H1 (cell line): ENCODE results near the gene MRPS2. TPM values are rescaled to one million over a fixed set of nuclear protein-coding genes. Genes with fewer than 3 reads are reported as not detected.
A peak's percentile ranks its signal among the peaks of the same experiment; 100 is the strongest.

Experiments used
- CTCF ChIA-PET: fragments of 300-600 bp; sonication (Branson Sonifier 250); formaldehyde crosslinking; loops from one replicate; lab custom pipeline; 2021; ENCODE audit not compliant: partially characterized antibody; lab: Charles Lee
- POLR2A ChIA-PET: fragments of 300-600 bp; sonication (Branson Sonifier 250); formaldehyde crosslinking; loops from one replicate; lab custom pipeline; 2021; ENCODE audit warnings: inconsistent platforms; ENCODE audit not compliant: partially characterized antibody; lab: Charles Lee
- DNase-seq, 2 experiments: peaks; one replicate each; pipeline versions ENCODE4 v3.0.0 to v3.0.0-alpha.2; 2010 to 2022; ENCODE audit warnings: low spot score in 2 of 2, low read depth in 1 of 2, mixed read lengths in 1 of 2
- FAIRE-seq: peaks from 2 replicates; lab custom pipeline; 2011; peaks lifted over from hg19 to GRCh38; lab: Jason Lieb, UNC
- H2AFZ ChIP-seq: 2 replicates; pipeline ENCODE4 v1.8.1; 2012; ENCODE audit warnings: low read length, inconsistent platforms
- H2AK5ac ChIP-seq: 2 replicates; pipeline ENCODE4 v1.6.1; 2013; ENCODE audit warnings: low read depth, low read length
- H2BK120ac ChIP-seq: replicated peaks from 2 replicates; pipeline ENCODE3; 2013; ENCODE audit warnings: low read depth, low read length, inconsistent platforms
- H2BK12ac ChIP-seq: 2 replicates; pipeline ENCODE4 v1.6.1; 2013; ENCODE audit warnings: low read depth, low read length
- H2BK15ac ChIP-seq: 2 replicates; pipeline ENCODE4 v1.6.1; 2013; ENCODE audit warnings: low read length
- H2BK20ac ChIP-seq: 2 replicates; pipeline ENCODE4 v1.6.1; 2013; ENCODE audit warnings: low read length
- H2BK5ac ChIP-seq: 2 replicates; pipeline ENCODE4 v1.6.1; 2013; ENCODE audit warnings: low read depth, low read length
- H3K14ac ChIP-seq: 2 replicates; pipeline ENCODE4 v1.6.1; 2013; ENCODE audit warnings: inconsistent platforms; ENCODE audit not compliant: insufficient read length
- H3K18ac ChIP-seq: 2 replicates; pipeline ENCODE4 v1.6.1; 2013; ENCODE audit warnings: low read length; ENCODE audit errors: extremely low read depth
- H3K23ac ChIP-seq: 2 replicates; pipeline ENCODE4 v1.6.1; 2013; ENCODE audit warnings: inconsistent platforms; ENCODE audit not compliant: insufficient read length
- H3K23me2 ChIP-seq: 2 replicates; pipeline ENCODE4 v1.6.1; 2013; ENCODE audit warnings: low read depth, low read length
- H3K27ac ChIP-seq: 2 replicates; pipeline ENCODE4 v1.6.1; 2011; ENCODE audit warnings: low read depth, low read length, inconsistent platforms
- H3K27me3 ChIP-seq, 4 experiments: replicated peaks in 1 of 4; 1 replicate in 1 of 4; 2 replicates in 3 of 4; pipeline versions ENCODE4 v1.6.1 to v1.8.1; 2011 to 2013; ENCODE audit warnings: low read length in 3 of 4, mild to moderate bottlenecking in 3 of 4, inconsistent platforms in 2 of 4, mixed read lengths in 2 of 4, moderate library complexity in 1 of 4; ENCODE audit not compliant: control insufficient read depth in 3 of 4, insufficient read depth in 3 of 4; ENCODE audit errors: extremely low read depth in 1 of 4
- H3K36me3 ChIP-seq, 4 experiments: 2 replicates each; pipeline versions ENCODE4 v1.6.1 to v1.8.1; 2011 to 2013; ENCODE audit warnings: mild to moderate bottlenecking in 4 of 4, low read length in 3 of 4, moderate library complexity in 2 of 4, control low read depth in 1 of 4, inconsistent platforms in 1 of 4; ENCODE audit not compliant: insufficient read depth in 4 of 4, control insufficient read depth in 2 of 4
- H3K4ac ChIP-seq: replicated peaks from 2 replicates; pipeline ENCODE3; 2013; ENCODE audit warnings: low read length, low read depth, mixed read lengths, inconsistent platforms; ENCODE audit not compliant: insufficient read length
- H3K4me1 ChIP-seq, 4 experiments: replicated peaks in 1 of 4; 1 replicate in 1 of 4; 2 replicates in 3 of 4; pipeline versions ENCODE4 v1.6.1 to v1.8.1; 2011 to 2013; ENCODE audit warnings: low read length in 3 of 4, inconsistent platforms in 2 of 4, mixed read lengths in 1 of 4; ENCODE audit not compliant: insufficient read depth in 4 of 4, control insufficient read depth in 3 of 4
- H3K4me2 ChIP-seq, 2 experiments: 2 replicates each; pipeline versions ENCODE4 v1.6.1 to v1.8.1; 2011 to 2013; ENCODE audit warnings: low read depth in 2 of 2, low read length in 2 of 2, control low read depth in 1 of 2, inconsistent platforms in 1 of 2, mild to moderate bottlenecking in 1 of 2; ENCODE audit not compliant: insufficient read depth in 1 of 2
- H3K4me3 ChIP-seq, 4 experiments: fragments of 200-600, 300-600 bp in 1 of 4; sonication (generic), shearing (Covaris generic), sonication (Bioruptor Twin) in 1 of 4; 2 replicates each; pipeline versions ENCODE4 v1.5.1 to v1.8.1; 2011 to 2016; ENCODE audit warnings: low read length in 4 of 4, low read depth in 3 of 4, control low read depth in 2 of 4, inconsistent platforms in 2 of 4, mild to moderate bottlenecking in 2 of 4, mixed read lengths in 1 of 4, moderate library complexity in 1 of 4; ENCODE audit not compliant: insufficient read depth in 2 of 4; ENCODE audit errors: extremely low read depth in 1 of 4
- H3K56ac ChIP-seq: replicated peaks from 2 replicates; pipeline ENCODE3; 2013; ENCODE audit warnings: low read depth, mild to moderate bottlenecking, mixed read lengths, low read length, inconsistent platforms; ENCODE audit not compliant: insufficient read length
- H3K79me1 ChIP-seq: 2 replicates; pipeline ENCODE4 v1.6.1; 2013; ENCODE audit warnings: low read depth, low read length, control low read depth
- H3K79me2 ChIP-seq, 2 experiments: 2 replicates each; pipeline versions ENCODE4 v1.6.1 to v1.8.1; 2012 to 2013; ENCODE audit warnings: low read length in 2 of 2, mild to moderate bottlenecking in 2 of 2, inconsistent platforms in 1 of 2; ENCODE audit not compliant: insufficient read depth in 2 of 2, control insufficient read depth in 1 of 2
- H3K9ac ChIP-seq, 4 experiments: replicated peaks in 1 of 4; 1 replicate in 1 of 4; 2 replicates in 3 of 4; pipeline versions ENCODE4 v1.6.1 to v1.8.1; 2011 to 2013; ENCODE audit warnings: low read depth in 3 of 4, low read length in 3 of 4, control low read depth in 2 of 4, mild to moderate bottlenecking in 2 of 4, moderate library complexity in 2 of 4, inconsistent platforms in 1 of 4; ENCODE audit errors: extremely low read depth in 1 of 4
- H3K9me3 ChIP-seq, 2 experiments: 2 replicates each; pipeline versions ENCODE4 v1.6.1 to v1.8.1; 2012 to 2013; ENCODE audit warnings: mild to moderate bottlenecking in 2 of 2, moderate library complexity in 2 of 2, control low read depth in 1 of 2, inconsistent platforms in 1 of 2, low read depth in 1 of 2, low read length in 1 of 2, mixed read lengths in 1 of 2; ENCODE audit not compliant: insufficient read depth in 2 of 2
- H4K20me1 ChIP-seq, 2 experiments: replicated peaks in 1 of 2; 2 replicates each; pipeline versions ENCODE3 to v1.8.1; 2011 to 2013; ENCODE audit warnings: inconsistent platforms in 2 of 2, low read length in 2 of 2, mild to moderate bottlenecking in 1 of 2; ENCODE audit not compliant: insufficient read depth in 2 of 2, control insufficient read depth in 1 of 2
- H4K5ac ChIP-seq: 2 replicates; pipeline ENCODE4 v1.6.1; 2013; ENCODE audit warnings: low read length, low read depth, mixed read lengths, inconsistent platforms; ENCODE audit not compliant: insufficient read length
- H4K8ac ChIP-seq: 2 replicates; pipeline ENCODE4 v1.8.0; 2013; ENCODE audit warnings: mild to moderate bottlenecking, moderate library complexity, low read length, inconsistent platforms; ENCODE audit not compliant: insufficient read depth; ENCODE audit errors: extremely low read depth
- H4K91ac ChIP-seq: replicated peaks from 2 replicates; pipeline ENCODE3; 2013; ENCODE audit warnings: low read length, mixed read lengths, inconsistent platforms; ENCODE audit not compliant: insufficient read length
- BACH1 ChIP-seq: IDR thresholded peaks from 2 replicates; pipeline ENCODE4 v1.6.1; 2012; ENCODE audit warnings: low read length, improper control_type of control experiment
- CBX5 ChIP-seq: fragments of 300-800, 300-1000 bp; sonication (generic); IDR thresholded peaks from 2 replicates; pipeline ENCODE4 v1.7.1; 2016; ENCODE audit warnings: antibody characterized with exemption, low read length, low read depth
- CEBPB ChIP-seq: IDR thresholded peaks from 2 replicates; pipeline ENCODE4 v1.6.1; 2012; ENCODE audit warnings: low read depth, low read length
- CTBP2 ChIP-seq: IDR thresholded peaks from 2 replicates; pipeline ENCODE4 v1.7.0; 2011; ENCODE audit warnings: borderline replicate concordance, mild to moderate bottlenecking, moderate library complexity, mixed read lengths, low read length; ENCODE audit not compliant: insufficient read depth, insufficient read length
- E2F6 ChIP-seq: IDR thresholded peaks from 2 replicates; pipeline ENCODE4 v1.6.1; 2012; ENCODE audit warnings: inconsistent platforms
- JUND ChIP-seq: IDR thresholded peaks from 2 replicates; pipeline ENCODE4 v1.6.1; 2011; ENCODE audit warnings: mild to moderate bottlenecking, improper control_type of control experiment, low read length
- KDM5A ChIP-seq: fragments of 200-600 bp; IDR thresholded peaks from 2 replicates; pipeline ENCODE4 v1.7.1; 2012; ENCODE audit warnings: mild to moderate bottlenecking, low read length, inconsistent platforms, mixed read lengths
- MAX ChIP-seq: IDR thresholded peaks from 2 replicates; pipeline ENCODE4 v1.6.1; 2012; ENCODE audit warnings: inconsistent platforms
- POLR2A ChIP-seq, 2 experiments: IDR thresholded peaks; 1 replicate in 1 of 2; 2 replicates in 1 of 2; pipeline ENCODE4 v1.6.1; 2011; ENCODE audit warnings: low read depth in 2 of 2, low read length in 2 of 2, mild to moderate bottlenecking in 2 of 2; ENCODE audit errors: control extremely low read depth in 1 of 2
- SAP30 ChIP-seq: fragments of 300-600 bp; sonication (generic); IDR thresholded peaks from 2 replicates; pipeline ENCODE4 v1.7.1; 2012; ENCODE audit warnings: low read length, moderate library complexity, mild to moderate bottlenecking, inconsistent platforms; ENCODE audit not compliant: insufficient read depth, insufficient replicate concordance
- SP2 ChIP-seq: IDR thresholded peaks from 2 replicates; pipeline ENCODE4 v1.6.1; 2012; ENCODE audit warnings: mild to moderate bottlenecking, low read length, inconsistent platforms
- SP4 ChIP-seq: IDR thresholded peaks from 2 replicates; pipeline ENCODE4 v1.6.1; 2012; ENCODE audit warnings: low read length, inconsistent platforms
- TAF1 ChIP-seq: IDR thresholded peaks from 2 replicates; pipeline ENCODE4 v1.6.1; 2011; ENCODE audit warnings: mild to moderate bottlenecking, low read depth, low read length
- TAF7 ChIP-seq: optimal IDR thresholded peaks from 2 replicates; pipeline ENCODE3; 2011; ENCODE audit warnings: low read depth, mild to moderate bottlenecking, inconsistent platforms, low read length, moderate library complexity, borderline replicate concordance
- TBP ChIP-seq: IDR thresholded peaks from 2 replicates; pipeline ENCODE4 v1.6.1; 2011; ENCODE audit warnings: low read depth, low read length, improper control_type of control experiment
- TCF12 ChIP-seq: IDR thresholded peaks from 2 replicates; pipeline ENCODE4 v1.6.1; 2011; ENCODE audit warnings: low read depth, mild to moderate bottlenecking, low read length
- WGBS, 2 experiments: shearing (Covaris generic) in 1 of 2; methylation state at CpG; one replicate each; pipeline versions ENCODE4 v1.1.6 to v1.1.7; 2013 to 2015; ENCODE audit warnings: low lambda C conversion rate in 2 of 2, mixed read lengths in 2 of 2, inconsistent platforms in 1 of 2, low coverage in 1 of 2, missing lambda C conversion rate in 1 of 2; ENCODE audit not compliant: insufficient replicate concordance in 2 of 2, insufficient coverage in 1 of 2, insufficient read length in 1 of 2; ENCODE audit errors: extremely low coverage in 1 of 2, missing lambda C conversion rate in 1 of 2; 5-methylcytosine and 5-hydroxymethylcytosine counted together
- polyA plus RNA-seq, 7 experiments: library from polyadenylated mRNA; depleted of rRNA in 3 of 7; stranded (reverse) in 5 of 7; unstranded in 2 of 7; fragments of >200 nt in 5 of 7; fragments of 200-250 nt in 2 of 7; gene quantifications; 1 replicate in 5 of 7; 2 replicates in 1 of 7; 4 replicates in 1 of 7; pipeline versions ENCODE4 v1.2.1 to v1.2.3, GENCODE V29; 2011 to 2013; ENCODE audit warnings: missing spikeins in 2 of 7, mixed read lengths in 2 of 7
- total RNA-seq: library from RNA; stranded (reverse); fragmentation: NEBNext Ultra II Directional; extraction: Animal tissue kit (Norgen Biotek cat#: 25700); gene quantifications from 2 replicates; pipeline ENCODE4 v1.2.1, GENCODE V29; 2021

Gene MRPS2
- total and polyA plus RNA-seq, 2 of the 8 experiments (the other 6 are each of a cell fraction or from before 2014, with no cell fraction given) = 78.6 to 476 TPM

- no peak overlapping the region for H3K4me2 ChIP-seq
- ChIA-PET CTCF (no interaction called here), POLR2A (no interaction called here)
- TF ChIP-seq CEBPB (no peak), CTBP2 (no peak), CBX5 (no peak), TCF12 (no peak), MAX (no peak), SAP30 (no peak), SP2 (no peak), TAF7 (no peak), E2F6 (no peak), TBP (no peak), KDM5A (no peak), BACH1 (no peak), SP4 (no peak), TAF1 (no peak), POLR2A (IDR thresholded peaks at IDR 0.05; ENCODE audit: control extremely low read depth in 1 of 2, low read depth in 2 of 2, low read length in 2 of 2) (no peak), JUND (no peak)
Measured at GRCh38 chr9:135461936-135462335, 38.5 kb upstream of the MRPS2 start.

More at GRCh38 chr9:135461936-135462335, 38.5 kb upstream of the MRPS2 start:
- Histone ChIP-seq H2BK120ac (no peak overlapping the region), H2AFZ (no peak overlapping the region), H3K4me3 (no peak overlapping the region), H3K23me2 (no peaks in the 10 kb centered on the region), H2BK15ac (no peak overlapping the region; the same call in 1 of the 2 replicates), H2BK12ac (no peak overlapping the region), H2AK5ac (no peak overlapping the region), H2BK5ac (no peak overlapping the region), H3K23ac (no peak overlapping the region), H3K79me2 (no peaks in the 10 kb centered on the region), H3K9me3 (no peaks in the 10 kb centered on the region), H4K5ac (no peak overlapping the region), H2BK20ac (no peak overlapping the region), H4K8ac (peak overlapping the region; percentile 41; the same call in 1 of the 2 replicates), H3K4me1 (no peaks in the 10 kb centered on the region), H3K36me3 (no peaks in the 10 kb centered on the region), H4K91ac (no peak overlapping the region), H3K27me3 (no peaks in the 10 kb centered on the region), H3K27ac (no peak overlapping the region), H3K18ac (no peak overlapping the region), H3K4ac (no peak overlapping the region), H3K9ac (no peak overlapping the region), H3K14ac (no peak overlapping the region), H3K79me1 (no peaks in the 10 kb centered on the region), H4K20me1 (no peaks in the 10 kb centered on the region), H3K56ac (no peak overlapping the region)
- WGBS, 2 experiments = 88% methylated on average over 11 of the region's 11 CpGs; no CpG with 5 or more reads in 1 of the 2 experiments
- DNase-seq (no peak), FAIRE-seq (no peak)
